Cortex of kidney (tissue), 1 donor: Measurements from ENCODE around the gene ZSCAN31.

Experiments
- DNase-seq: peaks from one replicate; lab custom pipeline; 2025; lab: John Stamatoyannopoulos, UW

The ZSCAN31 gene

GRCh38 chr6:28353356-28353755 lies 17.4 kb upstream of the ZSCAN31 start:
- no peak for DNase-seq

DNA sequence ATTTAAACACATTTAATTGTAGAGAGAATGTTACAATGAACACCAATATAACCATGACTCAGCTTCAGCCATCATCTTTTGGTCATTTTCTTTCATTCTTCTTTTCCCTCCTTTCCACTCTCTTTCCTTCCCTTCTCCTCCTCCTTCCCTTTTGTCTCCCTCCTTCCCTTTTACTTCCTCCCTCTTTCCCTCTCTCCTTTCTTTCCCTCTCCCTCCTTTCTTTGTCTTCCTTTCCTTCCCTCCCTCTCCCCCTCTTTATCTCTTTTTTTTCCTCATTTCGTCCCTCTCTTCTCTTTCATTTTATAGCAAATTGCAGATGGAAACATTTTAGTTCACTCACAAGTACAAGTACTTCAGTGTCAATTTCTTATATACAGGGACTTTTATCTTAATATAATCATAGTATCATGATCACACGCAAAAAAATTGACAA lies 15.6 kb upstream of the ZSCAN31 start:
- DNase-seq: no peak

DNA sequence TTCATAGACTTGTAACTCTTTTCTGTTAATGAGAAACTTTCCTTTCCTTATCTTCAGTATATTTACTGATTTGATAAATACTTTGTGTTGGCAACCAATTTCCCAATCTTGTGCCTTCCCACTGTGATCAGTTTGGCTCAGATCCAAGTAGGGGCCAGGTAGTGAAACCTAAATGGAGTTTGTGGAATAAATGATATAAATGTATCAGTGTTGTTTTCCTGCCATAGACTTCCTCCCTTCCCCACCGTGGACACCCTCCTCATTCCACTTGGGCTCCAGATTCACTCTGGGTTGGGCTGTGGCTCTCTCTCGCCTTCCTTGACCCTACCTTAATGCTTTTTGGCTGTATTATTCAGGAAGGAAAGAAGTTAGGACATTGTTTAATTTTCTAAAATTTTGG lies 15.1 kb upstream of the ZSCAN31 start:
- no peak for DNase-seq

DNA sequence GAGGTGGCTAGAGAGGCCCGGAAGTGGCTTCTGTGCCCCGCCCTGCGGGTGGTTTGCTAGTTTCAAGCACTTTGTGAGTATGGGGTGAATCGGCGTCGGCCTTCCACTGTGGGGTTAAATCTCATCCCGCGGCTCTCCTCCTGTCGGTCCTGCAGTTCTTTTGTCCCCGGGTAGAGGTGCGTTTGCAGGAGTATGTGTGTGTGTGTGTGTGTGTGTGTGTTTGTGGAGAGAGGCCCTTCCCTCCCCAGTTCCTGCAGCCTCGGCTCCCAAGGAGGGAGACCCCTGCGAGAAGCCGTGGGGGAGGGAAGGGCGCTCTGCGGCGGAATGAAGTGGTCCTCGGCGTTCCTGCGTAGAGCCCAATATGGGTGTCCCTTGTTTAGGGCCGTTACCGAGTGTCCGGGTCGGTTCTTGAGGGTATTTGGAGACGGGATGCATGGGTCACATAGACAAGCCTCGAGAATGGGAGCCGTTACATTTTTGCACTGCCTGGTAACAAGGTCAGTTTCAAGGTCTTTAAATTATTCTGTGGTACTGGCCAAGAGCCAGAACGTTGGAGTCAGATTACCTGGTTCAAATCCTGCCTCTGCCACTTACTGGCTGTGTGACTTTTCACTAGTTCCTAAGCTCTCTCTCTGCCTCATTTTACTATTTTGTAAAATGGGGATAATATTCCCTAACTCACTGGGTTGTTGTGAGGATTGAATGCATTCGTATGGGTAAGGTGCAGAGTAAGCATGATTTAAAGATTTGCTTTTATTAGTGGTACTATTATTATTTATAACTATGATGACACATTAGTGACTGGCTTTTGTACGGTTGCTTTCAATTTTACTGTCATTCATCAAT lies 14.2 kb upstream of the ZSCAN31 start, which contains the start of gene ZKSCAN3:
ZKSCAN3 (plus strand) TSS at position 56 of the 846 bp plus-strand sequence. CDS start 9,640 bp downstream, outside the sequence.
- no peak for DNase-seq

- no peak for DNase-seq
Observed at GRCh38 chr6:28349344-28349891, 13.5 kb upstream of the ZSCAN31 start.

GRCh38 chr6:28347119-28347518 lies 11.2 kb upstream of the ZSCAN31 start:
- DNase-seq: no peak

- DNase-seq: no peak
Observed at GRCh38 chr6:28345201-28345600, 9.3 kb upstream of the ZSCAN31 start.

GRCh38 chr6:28343898-28344677 lies 8.1 kb upstream of the ZSCAN31 start:
- no peak for DNase-seq

DNA sequence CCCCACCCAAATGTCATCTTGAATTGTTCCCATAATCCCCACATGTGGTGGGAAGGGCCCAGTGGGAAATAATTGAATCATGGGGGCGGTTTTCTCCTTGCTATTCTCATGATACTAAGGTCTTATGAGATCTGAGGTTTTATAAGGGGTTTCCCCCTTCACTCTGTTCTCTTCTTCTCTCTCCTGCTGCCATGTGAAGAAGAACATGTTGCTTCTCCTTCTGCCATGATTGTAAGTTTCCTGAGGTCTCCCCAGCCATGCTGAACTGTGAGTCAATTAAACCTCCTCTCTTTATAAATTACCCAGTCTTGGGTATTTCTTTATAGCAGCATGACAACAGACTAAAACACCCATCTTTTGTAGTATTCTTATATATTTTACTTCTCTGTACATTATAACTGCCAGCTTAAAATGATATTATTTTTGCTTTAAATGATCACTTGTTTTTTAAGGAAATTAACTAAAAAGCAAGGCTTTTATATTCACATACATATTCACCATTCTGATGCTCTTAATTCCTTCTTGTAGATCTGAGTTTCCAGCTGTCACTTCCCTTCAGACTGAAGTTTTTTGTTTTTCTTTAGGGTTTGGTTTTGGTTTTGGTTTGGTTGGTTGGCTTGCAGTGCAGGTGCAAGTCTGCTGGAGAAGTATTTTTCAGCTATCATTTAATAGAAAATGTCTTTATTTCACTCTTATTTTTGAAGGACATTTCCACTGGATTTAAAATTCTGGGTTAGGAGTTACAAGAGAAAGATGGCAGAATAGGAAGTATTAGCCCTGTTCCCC lies 4.6 kb upstream of the ZSCAN31 start:
- DNase-seq: no peak

- DNase-seq: no peak
Observed at GRCh38 chr6:28337121-28337520, 1.2 kb upstream of the ZSCAN31 start.

DNA sequence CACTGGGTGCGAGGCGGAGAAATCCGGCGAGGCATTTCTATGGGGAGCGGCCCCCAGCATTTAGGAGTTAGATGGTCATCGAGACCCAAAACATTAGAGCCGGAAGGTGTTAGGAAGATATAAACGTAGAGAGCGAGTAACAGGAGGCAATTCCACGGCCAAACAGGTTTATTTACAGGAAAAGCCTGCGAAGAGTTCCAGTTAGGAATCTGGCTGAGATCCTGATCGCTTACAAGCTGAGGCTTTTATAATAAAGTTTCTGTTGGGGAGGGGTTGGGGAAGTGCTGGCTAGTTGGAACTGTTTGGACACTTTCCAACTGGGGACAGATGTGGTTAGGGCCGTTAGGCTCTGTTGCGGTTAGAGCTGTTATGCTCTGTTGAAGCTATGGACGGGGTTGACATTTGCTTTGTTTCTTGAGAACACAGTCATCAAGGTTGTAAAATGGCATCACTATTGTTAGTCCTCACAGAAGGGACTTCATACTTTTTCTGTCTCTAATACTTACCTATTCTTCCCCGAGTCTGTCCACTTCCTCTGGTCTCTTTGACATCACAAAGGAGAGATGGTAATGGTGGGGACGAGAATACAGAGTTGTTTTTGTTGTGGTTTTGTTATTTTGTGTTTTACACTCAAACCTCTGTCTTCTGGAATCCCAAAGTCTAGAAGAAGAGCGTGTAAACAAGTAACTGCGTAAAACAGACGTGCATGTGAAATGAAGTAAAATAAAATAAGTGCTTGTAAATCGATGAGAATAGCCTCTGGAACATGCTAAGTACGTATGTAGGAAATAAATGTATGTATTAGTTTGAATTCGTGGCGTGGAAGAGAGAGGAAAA lies 554 bp upstream of the ZSCAN31 start:
- DNase-seq: no peak

GRCh38 chr6:28335040-28335563 lies 846 bp downstream of the ZSCAN31 start:
- DNase-seq: no peak

GRCh38 chr6:28334286-28335039 lies 1.5 kb downstream of the ZSCAN31 start:
- DNase-seq: no peak

DNA sequence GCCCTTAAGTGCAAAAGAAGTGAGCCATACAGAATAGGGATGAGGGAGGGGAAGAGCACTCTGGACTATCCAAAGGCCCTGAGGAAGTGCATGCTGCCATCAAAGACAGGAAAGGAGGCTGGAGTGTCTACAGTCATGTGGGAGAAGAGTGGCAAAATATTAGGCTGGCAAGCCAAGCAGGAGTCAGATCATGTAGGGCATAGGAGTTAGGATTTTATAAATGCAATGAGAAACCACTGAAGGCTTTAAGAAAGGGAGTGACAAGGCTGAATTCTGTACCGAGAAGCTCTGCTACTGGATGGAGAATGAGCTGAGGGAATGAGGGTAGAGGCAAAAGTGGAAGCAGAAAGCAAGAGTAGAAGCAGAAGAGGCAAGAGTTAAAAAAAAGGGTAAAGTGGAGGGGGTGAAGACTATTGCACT lies 2.3 kb downstream of the ZSCAN31 start:
- no peak for DNase-seq

- no peak for DNase-seq
Observed at GRCh38 chr6:28333047-28333446, 2.9 kb downstream of the ZSCAN31 start.

GRCh38 chr6:28330041-28330440 lies 5.9 kb downstream of the ZSCAN31 start:
- DNase-seq: no peak

GRCh38 chr6:28326371-28326948 lies 9.5 kb downstream of the ZSCAN31 start:
- no peak for DNase-seq

DNA sequence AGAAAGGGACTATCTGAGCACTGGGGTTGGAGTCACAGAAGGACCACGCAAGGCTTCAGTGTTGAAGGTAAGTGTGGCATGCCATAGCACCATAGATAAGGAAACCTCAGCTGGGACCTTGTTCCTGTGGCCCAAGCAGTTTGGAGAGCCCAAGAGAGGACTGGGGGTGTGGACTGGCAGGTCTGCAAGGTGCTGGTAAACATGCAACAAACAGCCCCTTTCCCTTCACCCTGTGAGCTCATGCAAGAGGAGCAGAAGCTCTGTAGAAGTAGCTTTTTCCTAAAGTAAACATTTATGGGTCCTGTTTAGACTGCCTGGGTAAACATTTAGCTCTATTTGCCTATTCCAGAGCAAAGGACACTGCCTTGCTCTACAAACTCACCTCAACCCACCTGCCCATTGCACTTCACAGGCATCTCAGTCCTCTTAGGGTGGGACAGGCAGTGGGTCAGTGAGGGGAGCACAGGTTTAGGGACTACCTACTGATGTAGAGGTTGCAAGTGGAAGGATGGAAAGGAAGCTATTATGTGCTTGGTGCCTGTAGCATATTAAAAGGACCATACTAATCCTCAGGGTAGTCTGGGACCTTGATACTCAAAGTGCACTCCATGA lies 12.0 kb downstream of the ZSCAN31 start:
- DNase-seq: no peak

- no peak for DNase-seq
Observed at GRCh38 chr6:28322661-28323060, 13.3 kb downstream of the ZSCAN31 start.
